SK-N-SH treated with all-trans-retinoic acid at 6 μM for 48 hours (cell line): ENCODE results near the gene MAP3K7.

Experiments used
- ATAC-seq: fragments of 200-7000 bp; cut with Tn5 transposase; 3 replicates; pipeline ENCODE4 v1.9.1; 2020; ENCODE audit warnings: mild to moderate bottlenecking, moderate library complexity
- ARNTL ChIP-seq: fragments of 450-650 bp; formaldehyde crosslinking; IDR thresholded peaks from 2 replicates; pipeline ENCODE4 v1.5.0; 2020; ENCODE audit warnings: low read depth, mild to moderate bottlenecking, moderate library complexity, borderline replicate concordance
- BACH2 ChIP-seq: fragments of 250-450 bp; sonication (Bioruptor Pico); IDR thresholded peaks from 2 replicates; pipeline ENCODE4 v1.9.0; 2021; ENCODE audit warnings: mild to moderate bottlenecking, borderline replicate concordance
- CSDC2 ChIP-seq: fragments of 250-450 bp; sonication (Bioruptor Pico); IDR thresholded peaks from 2 replicates; pipeline ENCODE4 v1.5.0; 2020; ENCODE audit warnings: mild to moderate bottlenecking, moderate library complexity
- CSRNP3 ChIP-seq: fragments of 250-450 bp; sonication (Bioruptor Pico); IDR thresholded peaks from 2 replicates; pipeline ENCODE4 v1.5.1; 2021; ENCODE audit warnings: mild to moderate bottlenecking, moderate library complexity
- GLIS3 ChIP-seq: fragments of 250-450 bp; sonication (Bioruptor Pico); IDR thresholded peaks from 2 replicates; pipeline ENCODE4 v1.5.0; 2020; ENCODE audit warnings: mild to moderate bottlenecking, moderate library complexity
- ISL1 ChIP-seq: fragments of 250-450 bp; sonication (Bioruptor Pico); IDR thresholded peaks from 2 replicates; pipeline ENCODE4 v2.1.2; 2022; ENCODE audit warnings: mild to moderate bottlenecking, moderate library complexity
- OSR1 ChIP-seq: fragments of 250-450 bp; sonication (Bioruptor Pico); IDR thresholded peaks from 2 replicates; pipeline ENCODE4 v1.8.0; 2022; ENCODE audit warnings: moderate library complexity, mild to moderate bottlenecking, inconsistent platforms
- POU6F1 ChIP-seq: fragments of 250-450 bp; sonication (Bioruptor Pico); IDR thresholded peaks from 2 replicates; pipeline ENCODE4 v1.8.0; 2021; ENCODE audit warnings: low read depth, mild to moderate bottlenecking, moderate library complexity, borderline replicate concordance
- PPARA ChIP-seq: fragments of 250-450 bp; sonication (Bioruptor Pico); IDR thresholded peaks from 2 replicates; pipeline ENCODE4 v1.5.0; 2020; ENCODE audit warnings: mild to moderate bottlenecking, borderline replicate concordance
- RARB ChIP-seq: fragments of 250-450 bp; sonication (Bioruptor Pico); IDR thresholded peaks from 2 replicates; pipeline ENCODE4 v1.8.0; 2021; ENCODE audit warnings: mild to moderate bottlenecking, moderate library complexity
- SNAI2 ChIP-seq: fragments of 250-450 bp; sonication (Bioruptor Pico); IDR thresholded peaks from 2 replicates; pipeline ENCODE4 v1.5.0; 2020; ENCODE audit warnings: mild to moderate bottlenecking, moderate library complexity
- TOX ChIP-seq: fragments of 250-450 bp; sonication (Bioruptor Pico); IDR thresholded peaks from 2 replicates; pipeline ENCODE4 v1.8.0; 2021; ENCODE audit warnings: mild to moderate bottlenecking, moderate library complexity, borderline replicate concordance
- ZC3H10 ChIP-seq: fragments of 250-450 bp; sonication (Bioruptor Pico); IDR thresholded peaks from 2 replicates; pipeline ENCODE4 v1.5.1; 2021; ENCODE audit warnings: mild to moderate bottlenecking, moderate library complexity
- ZFP30 ChIP-seq: fragments of 450-650 bp; formaldehyde crosslinking; IDR thresholded peaks from 2 replicates; pipeline ENCODE4 v1.5.0; 2022; ENCODE audit warnings: mild to moderate bottlenecking, moderate library complexity
- ZNF565 ChIP-seq: fragments of 450-650 bp; formaldehyde crosslinking; conservative IDR thresholded peaks from 2 replicates; pipeline ENCODE4 v1.5.0; 2020; ENCODE audit warnings: low read depth, mild to moderate bottlenecking, moderate library complexity
- ZNF8 ChIP-seq: fragments of 450-650 bp; formaldehyde crosslinking; IDR thresholded peaks from 2 replicates; pipeline ENCODE4 v1.5.0; 2020; ENCODE audit warnings: mild to moderate bottlenecking, moderate library complexity
- TF ChIP-seq, protein P1 (sequence below): fragments of 250-450 bp; sonication (Bioruptor Pico); IDR thresholded peaks from 2 replicates; pipeline ENCODE4 v1.5.0; 2020; ENCODE audit warnings: mild to moderate bottlenecking, moderate library complexity
- TF ChIP-seq, protein P2 (sequence below): fragments of 250-450 bp; sonication (Bioruptor Pico); IDR thresholded peaks from 2 replicates; pipeline ENCODE4 v1.8.0; 2020; ENCODE audit warnings: mild to moderate bottlenecking, moderate library complexity, borderline replicate concordance
- TF ChIP-seq, protein P3 (sequence below): fragments of 250-450 bp; sonication (Bioruptor Pico); IDR thresholded peaks from 2 replicates; pipeline ENCODE4 v1.5.1; 2020; ENCODE audit warnings: low read depth, mild to moderate bottlenecking, moderate library complexity

MAP3K7 gene

DNA sequence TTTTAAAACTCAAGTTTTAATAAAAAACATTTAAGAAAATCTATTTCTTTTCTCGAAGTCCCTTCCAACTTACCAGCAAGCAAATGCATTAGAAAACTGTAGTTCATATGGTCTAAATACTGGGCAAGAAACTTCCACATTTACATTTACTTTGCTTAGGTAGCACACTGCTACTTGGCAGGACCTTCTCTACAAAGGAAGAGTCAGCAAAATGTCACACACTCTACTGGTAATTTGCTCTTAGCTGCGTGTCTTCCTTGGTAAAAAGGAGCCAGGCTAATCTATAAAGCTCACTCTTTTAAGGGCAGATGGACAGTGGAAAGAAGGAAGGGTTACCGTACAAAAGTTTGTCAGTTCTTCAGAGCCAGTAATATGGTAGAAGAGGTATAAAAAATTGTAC, 45.7 kb downstream of the MAP3K7 start:
- no peak for TF ChIP-seq ZC3H10 (CRISPR knock-in tag)
- no peak for TF ChIP-seq PPARA (CRISPR knock-in tag)
- no peak for TF ChIP-seq SNAI2 (CRISPR knock-in tag)
- no peak for TF ChIP-seq RARB (CRISPR knock-in tag)
- no peak for TF ChIP-seq ARNTL (CRISPR knock-in tag)
- no peak for TF ChIP-seq POU6F1 (CRISPR knock-in tag)
- TF ChIP-seq, protein P1, sequence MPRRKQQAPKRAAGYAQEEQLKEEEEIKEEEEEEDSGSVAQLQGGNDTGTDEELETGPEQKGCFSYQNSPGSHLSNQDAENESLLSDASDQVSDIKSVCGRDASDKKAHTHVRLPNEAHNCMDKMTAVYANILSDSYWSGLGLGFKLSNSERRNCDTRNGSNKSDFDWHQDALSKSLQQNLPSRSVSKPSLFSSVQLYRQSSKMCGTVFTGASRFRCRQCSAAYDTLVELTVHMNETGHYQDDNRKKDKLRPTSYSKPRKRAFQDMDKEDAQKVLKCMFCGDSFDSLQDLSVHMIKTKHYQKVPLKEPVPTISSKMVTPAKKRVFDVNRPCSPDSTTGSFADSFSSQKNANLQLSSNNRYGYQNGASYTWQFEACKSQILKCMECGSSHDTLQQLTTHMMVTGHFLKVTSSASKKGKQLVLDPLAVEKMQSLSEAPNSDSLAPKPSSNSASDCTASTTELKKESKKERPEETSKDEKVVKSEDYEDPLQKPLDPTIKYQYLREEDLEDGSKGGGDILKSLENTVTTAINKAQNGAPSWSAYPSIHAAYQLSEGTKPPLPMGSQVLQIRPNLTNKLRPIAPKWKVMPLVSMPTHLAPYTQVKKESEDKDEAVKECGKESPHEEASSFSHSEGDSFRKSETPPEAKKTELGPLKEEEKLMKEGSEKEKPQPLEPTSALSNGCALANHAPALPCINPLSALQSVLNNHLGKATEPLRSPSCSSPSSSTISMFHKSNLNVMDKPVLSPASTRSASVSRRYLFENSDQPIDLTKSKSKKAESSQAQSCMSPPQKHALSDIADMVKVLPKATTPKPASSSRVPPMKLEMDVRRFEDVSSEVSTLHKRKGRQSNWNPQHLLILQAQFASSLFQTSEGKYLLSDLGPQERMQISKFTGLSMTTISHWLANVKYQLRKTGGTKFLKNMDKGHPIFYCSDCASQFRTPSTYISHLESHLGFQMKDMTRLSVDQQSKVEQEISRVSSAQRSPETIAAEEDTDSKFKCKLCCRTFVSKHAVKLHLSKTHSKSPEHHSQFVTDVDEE = no peak
- TF ChIP-seq TOX (CRISPR knock-in tag) = no peak
- TF ChIP-seq ZNF8 (CRISPR knock-in tag) = no peak
- no peak for TF ChIP-seq CSRNP3 (CRISPR knock-in tag)
- no peak for TF ChIP-seq GLIS3 (CRISPR knock-in tag)
- TF ChIP-seq, protein P2, sequence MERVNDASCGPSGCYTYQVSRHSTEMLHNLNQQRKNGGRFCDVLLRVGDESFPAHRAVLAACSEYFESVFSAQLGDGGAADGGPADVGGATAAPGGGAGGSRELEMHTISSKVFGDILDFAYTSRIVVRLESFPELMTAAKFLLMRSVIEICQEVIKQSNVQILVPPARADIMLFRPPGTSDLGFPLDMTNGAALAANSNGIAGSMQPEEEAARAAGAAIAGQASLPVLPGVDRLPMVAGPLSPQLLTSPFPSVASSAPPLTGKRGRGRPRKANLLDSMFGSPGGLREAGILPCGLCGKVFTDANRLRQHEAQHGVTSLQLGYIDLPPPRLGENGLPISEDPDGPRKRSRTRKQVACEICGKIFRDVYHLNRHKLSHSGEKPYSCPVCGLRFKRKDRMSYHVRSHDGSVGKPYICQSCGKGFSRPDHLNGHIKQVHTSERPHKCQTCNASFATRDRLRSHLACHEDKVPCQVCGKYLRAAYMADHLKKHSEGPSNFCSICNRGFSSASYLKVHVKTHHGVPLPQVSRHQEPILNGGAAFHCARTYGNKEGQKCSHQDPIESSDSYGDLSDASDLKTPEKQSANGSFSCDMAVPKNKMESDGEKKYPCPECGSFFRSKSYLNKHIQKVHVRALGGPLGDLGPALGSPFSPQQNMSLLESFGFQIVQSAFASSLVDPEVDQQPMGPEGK (CRISPR knock-in tag) = no peak
- TF ChIP-seq ISL1 (CRISPR knock-in tag) = no peak
- ATAC-seq = no peak

DNA sequence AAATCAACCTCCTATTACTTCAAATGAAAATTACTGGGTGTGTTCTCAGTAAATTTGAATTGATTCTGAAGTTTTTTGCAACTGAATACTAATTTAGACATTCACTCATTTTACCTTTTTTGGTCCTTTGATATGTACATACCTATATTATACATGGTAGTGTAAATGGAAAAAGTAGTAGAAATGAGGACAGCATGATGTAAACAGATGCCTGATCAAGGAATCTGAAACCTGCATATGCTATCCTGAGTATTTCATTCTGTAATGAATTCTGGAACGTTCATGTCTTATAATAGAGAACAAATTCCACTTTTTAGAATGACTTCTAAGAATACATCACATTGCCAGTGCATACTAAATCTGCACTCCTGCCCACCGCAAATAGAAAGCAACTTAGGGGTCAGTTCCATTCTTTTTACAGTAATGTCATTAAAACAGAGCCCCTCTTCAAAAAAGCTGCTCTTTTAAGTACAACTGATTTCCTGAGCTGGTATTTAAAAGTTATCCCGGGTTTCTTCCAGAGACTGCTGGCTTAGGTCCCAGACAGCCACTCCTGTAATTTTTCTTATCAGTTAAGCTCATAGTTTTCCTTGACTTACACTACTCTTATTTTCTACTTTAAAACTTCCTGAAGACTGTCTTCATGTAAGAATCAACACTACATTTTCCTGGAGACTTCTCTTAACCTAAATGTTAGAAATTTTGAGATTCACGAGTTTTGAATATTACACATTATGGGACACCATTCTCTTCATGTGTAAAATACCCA, 48.4 kb downstream of the MAP3K7 start:
- no peak for TF ChIP-seq ZNF565 (CRISPR knock-in tag)
- no peak for ATAC-seq

- no peak for ATAC-seq
- TF ChIP-seq ISL1 (CRISPR knock-in tag) = no peak
Measured at GRCh38 chr6:90537723-90538258, 49.1 kb downstream of the MAP3K7 start.

- no peak for ATAC-seq
- no peak for TF ChIP-seq OSR1 (CRISPR knock-in tag)
Measured at GRCh38 chr6:90537027-90537426, 49.8 kb downstream of the MAP3K7 start.

GRCh38 chr6:90536520-90536919, 50.4 kb downstream of the MAP3K7 start:
- no peak for ATAC-seq
- TF ChIP-seq CSDC2 (CRISPR knock-in tag) = no peak
- TF ChIP-seq ZFP30 (CRISPR knock-in tag) = no peak
- no peak for TF ChIP-seq OSR1 (CRISPR knock-in tag)
- TF ChIP-seq CSRNP3 (CRISPR knock-in tag) = no peak
- TF ChIP-seq RARB (CRISPR knock-in tag) = no peak
- TF ChIP-seq PPARA (CRISPR knock-in tag) = no peak
- no peak for TF ChIP-seq POU6F1 (CRISPR knock-in tag)
- TF ChIP-seq SNAI2 (CRISPR knock-in tag) = no peak
- TF ChIP-seq, protein P3, sequence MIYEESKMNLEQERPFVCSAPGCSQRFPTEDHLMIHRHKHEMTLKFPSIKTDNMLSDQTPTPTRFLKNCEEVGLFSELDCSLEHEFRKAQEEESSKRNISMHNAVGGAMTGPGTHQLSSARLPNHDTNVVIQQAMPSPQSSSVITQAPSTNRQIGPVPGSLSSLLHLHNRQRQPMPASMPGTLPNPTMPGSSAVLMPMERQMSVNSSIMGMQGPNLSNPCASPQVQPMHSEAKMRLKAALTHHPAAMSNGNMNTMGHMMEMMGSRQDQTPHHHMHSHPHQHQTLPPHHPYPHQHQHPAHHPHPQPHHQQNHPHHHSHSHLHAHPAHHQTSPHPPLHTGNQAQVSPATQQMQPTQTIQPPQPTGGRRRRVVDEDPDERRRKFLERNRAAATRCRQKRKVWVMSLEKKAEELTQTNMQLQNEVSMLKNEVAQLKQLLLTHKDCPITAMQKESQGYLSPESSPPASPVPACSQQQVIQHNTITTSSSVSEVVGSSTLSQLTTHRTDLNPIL = no peak
- TF ChIP-seq BACH2 (CRISPR knock-in tag) = no peak
